A673 (cell line): Measurements from ENCODE around the gene TMEM30B.

Source experiments
- CTCF ChIP-seq: fragments of 300-800, 200-600 bp; sonication (generic); conservative IDR thresholded peaks from 2 replicates; pipeline ENCODE4 v1.5.1; 2017; ENCODE audit warnings: low read depth, mild to moderate bottlenecking, antibody characterized with exemption, low read length, moderate library complexity, mixed read lengths
- EZH2 ChIP-seq: fragments of 200-600 bp; sonication (generic); IDR thresholded peaks from 2 replicates; pipeline ENCODE4 v1.6.1; 2017; ENCODE audit warnings: borderline replicate concordance, low read depth, mild to moderate bottlenecking, mixed read lengths, antibody characterized with exemption, low read length; ENCODE audit not compliant: poor library complexity, severe bottlenecking

GRCh38 chr14:61322011-61322798, 41.1 kb upstream of the TMEM30B start:
- TF ChIP-seq CTCF: no peak
- TF ChIP-seq EZH2: peak; percentile 53
